Mesodermal cell (in vitro differentiated cells): Measurements from ENCODE around the gene IDS.

Source experiments
- H3K27ac ChIP-seq: 2 replicates; pipeline ENCODE4 v1.7.0; 2013; ENCODE audit warnings: mild to moderate bottlenecking, low read depth, low read length, moderate library complexity; ENCODE audit not compliant: severe bottlenecking
- H3K36me3 ChIP-seq: 2 replicates; pipeline ENCODE4 v1.7.1; 2013; ENCODE audit warnings: mild to moderate bottlenecking, low read length, moderate library complexity; ENCODE audit not compliant: control insufficient read depth, insufficient read depth
- H3K4me1 ChIP-seq: one replicate; pipeline ENCODE4 v1.7.1; 2013; ENCODE audit warnings: mild to moderate bottlenecking, low read length; ENCODE audit not compliant: insufficient read depth, control insufficient read depth, poor library complexity, severe bottlenecking
- H3K4me3 ChIP-seq: 2 replicates; pipeline ENCODE4 v1.7.0; 2013; ENCODE audit warnings: low read length, control low read depth, mild to moderate bottlenecking; ENCODE audit not compliant: insufficient read depth, poor library complexity, severe bottlenecking; ENCODE audit errors: extremely low read depth
- H3K9me3 ChIP-seq: 2 replicates; pipeline ENCODE4 v1.7.1; 2013; ENCODE audit warnings: mild to moderate bottlenecking, low read length, moderate library complexity; ENCODE audit not compliant: control insufficient read depth
- WGBS, 2 experiments: methylation state at CpG; one replicate each; pipeline ENCODE4 v1.1.5; 2013; ENCODE audit warnings: missing lambda C conversion rate in 2 of 2; ENCODE audit not compliant: insufficient coverage in 2 of 2; 5-methylcytosine and 5-hydroxymethylcytosine counted together

Gene IDS

GRCh38 chrX:149456476-149457245 is 48.4 kb downstream of the IDS start:
- Histone ChIP-seq H3K4me3 (no peak overlapping the region), H3K9me3 (no peaks in the 10 kb centered on the region), H3K4me1 (peaks cover 9% of the 10 kb centered on the region), H3K36me3 (no peaks in the 10 kb centered on the region), H3K27ac (no peak overlapping the region)
- 74 to 100% methylated on average over 1 to 3 of the region's 9 CpGs for WGBS, 2 experiments

GRCh38 chrX:149455934-149456333 is 49.2 kb downstream of the IDS start:
- peaks cover 9% of the 10 kb centered on the region for H3K4me1 ChIP-seq

GRCh38 chrX:149453906-149454822 is 50.9 kb downstream of the IDS start:
- WGBS, 2 experiments, result 67 to 100% methylated on average over 1 of the region's 6 CpGs
- Histone ChIP-seq H3K36me3 (no peaks in the 10 kb centered on the region), H3K9me3 (no peaks in the 10 kb centered on the region), H3K4me3 (no peak overlapping the region), H3K27ac (no peak overlapping the region), H3K4me1 (peaks cover 9% of the 10 kb centered on the region)

More at GRCh38 chrX:149455934-149456333, 49.2 kb downstream of the IDS start:
- H3K36me3 ChIP-seq, result no peaks in the 10 kb centered on the region
- no peaks in the 10 kb centered on the region for H3K9me3 ChIP-seq
- H3K27ac ChIP-seq, result no peak overlapping the region
- no peak overlapping the region for H3K4me3 ChIP-seq

GRCh38 chrX:149453030-149453429 is 52.1 kb downstream of the IDS start:
- Histone ChIP-seq H3K36me3 (no peaks in the 10 kb centered on the region), H3K27ac (peak overlapping the region; percentile 67), H3K9me3 (no peaks in the 10 kb centered on the region), H3K4me3 (no peak overlapping the region), H3K4me1 (peaks cover 9% of the 10 kb centered on the region)
- no CpG with 5 or more reads among the region's 2 CpGs for WGBS, 2 experiments

GRCh38 chrX:149433451-149433850 is 71.7 kb downstream of the IDS start:
- Histone ChIP-seq H3K4me1 (no peaks in the 10 kb centered on the region), H3K9me3 (no peaks in the 10 kb centered on the region), H3K36me3 (no peaks in the 10 kb centered on the region), H3K27ac (no peak overlapping the region), H3K4me3 (no peak overlapping the region)
- 100% methylated on average over 1 of the region's 4 CpGs; no CpG with 5 or more reads in 1 of the 2 experiments for WGBS, 2 experiments

GRCh38 chrX:149433051-149433450 is 72.1 kb downstream of the IDS start:
- H3K4me1 ChIP-seq, result no peaks in the 10 kb centered on the region
- WGBS, 2 experiments, result 100% methylated on average over 1 of the region's 4 CpGs; no CpG with 5 or more reads in 1 of the 2 experiments
- no peaks in the 10 kb centered on the region for H3K36me3 ChIP-seq
- H3K9me3 ChIP-seq, result no peaks in the 10 kb centered on the region
- no peak overlapping the region for H3K4me3 ChIP-seq
- H3K27ac ChIP-seq, result no peak overlapping the region
